Amygdala (tissue), 56 donors: ENCODE results near the gene CCDC78.

Source experiments
- DNase-seq, 56 donors: peaks; one replicate each; lab custom pipeline; 2025; lab: John Stamatoyannopoulos, UW

CCDC78 gene

GRCh38 chr16:673399-673991 is 52.7 kb downstream of the CCDC78 start:
- no peak for DNase-seq

GRCh38 chr16:672851-673250 is 53.4 kb downstream of the CCDC78 start:
- no peak for DNase-seq
